Measurements from ENCODE around the gene IL17RA.

- TF ChIP-seq EZH2 (IDR thresholded peaks at IDR 0.05; ENCODE audit: insufficient read depth, poor library complexity, severe bottlenecking) (no peak), EZH2phosphoT487 (IDR thresholded peaks at IDR 0.05; ENCODE audit: insufficient read depth, low read depth) (no peak)
These were observed 58.3 kb downstream of the IL17RA start for GRCh38 chr22:17143101-17143500.

Measured in GM23248 (cell line).